ENCODE measurements around the gene ASPRV1.

ASPRV1 gene

DNA sequence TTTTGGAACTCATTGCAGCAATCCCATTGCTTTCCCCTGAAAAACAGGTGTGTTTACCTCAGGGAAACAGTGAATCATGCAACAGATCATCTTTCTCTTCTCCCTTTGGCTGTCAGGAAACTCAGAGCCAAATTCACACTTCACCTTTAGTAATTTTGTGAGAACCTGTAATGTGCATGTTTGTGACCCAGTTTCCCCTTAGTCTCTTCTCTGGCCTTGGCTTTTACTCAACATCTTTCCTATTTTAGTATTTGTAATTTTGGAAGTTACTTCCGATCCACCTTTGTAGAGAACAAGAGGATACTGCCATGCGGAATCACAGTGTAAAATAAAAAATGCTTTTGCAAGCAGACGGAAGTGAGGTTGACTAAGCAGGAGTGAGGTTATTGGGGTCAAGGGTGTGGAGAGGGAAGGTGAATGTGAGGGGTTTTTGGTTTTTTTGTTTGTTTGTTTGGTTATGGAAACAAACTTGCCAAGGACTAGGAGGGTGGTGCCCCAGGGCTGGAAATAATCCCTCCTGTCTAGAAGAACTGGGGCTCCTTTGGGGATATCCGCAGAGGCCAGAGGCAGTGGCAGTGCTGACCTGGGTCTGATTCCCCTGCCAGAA, 14.0 kb downstream of the ASPRV1 start:
- DNase-seq, result no peak
- in situ Hi-C loops (cut with HindIII; ENCODE audit: low pct_ligation_motif_present, low pct_unique_long_range_greater_than_20kb, low sequenced_read_pairs), result no loop called here

DNA sequence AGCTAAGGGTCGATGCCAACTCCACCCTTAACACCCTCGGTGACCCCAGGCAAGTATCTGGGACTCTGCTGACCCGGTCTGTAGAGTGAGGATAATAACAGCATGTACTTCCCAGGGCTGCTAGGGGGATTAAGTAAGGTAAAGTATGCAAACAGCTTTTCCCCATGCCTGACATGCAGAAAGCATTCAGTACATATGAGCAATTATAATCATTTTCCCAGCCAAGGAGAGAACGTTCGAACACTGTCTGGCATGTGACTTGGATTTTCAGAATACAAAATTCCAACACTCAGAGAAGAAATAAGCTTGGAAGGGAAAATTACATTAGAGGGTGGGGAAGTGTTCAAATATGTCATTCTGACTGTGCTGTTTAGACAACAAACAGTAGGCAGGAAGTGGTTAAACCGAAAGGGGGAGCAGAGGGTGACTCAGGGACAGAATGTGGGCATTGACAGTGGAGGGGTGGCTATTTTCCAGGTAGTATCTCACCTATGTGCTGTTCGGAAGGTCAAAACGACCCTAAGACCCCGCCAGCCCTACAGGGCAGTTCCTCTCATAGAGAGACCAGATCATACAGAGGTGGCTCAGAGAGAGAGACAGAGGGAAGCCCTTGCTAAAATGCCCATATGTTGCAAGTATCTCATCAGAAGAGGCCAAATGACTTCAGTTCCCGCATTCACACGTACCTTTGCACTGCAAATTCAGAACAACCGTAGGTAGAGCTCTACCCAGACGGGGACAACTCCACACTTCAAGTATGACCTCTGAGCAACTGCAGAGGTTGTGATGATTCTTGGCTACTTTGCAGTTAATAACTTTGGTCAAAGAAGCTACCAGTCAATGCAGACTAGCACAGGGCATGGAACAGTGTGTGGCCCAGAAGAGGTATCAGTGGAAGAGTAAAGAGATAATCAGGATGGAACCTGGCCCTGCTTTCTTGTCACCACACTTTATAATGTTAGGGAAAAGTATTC, 14.8 kb downstream of the ASPRV1 start:
- in situ Hi-C loops (cut with HindIII; ENCODE audit: low pct_ligation_motif_present, low pct_unique_long_range_greater_than_20kb, low sequenced_read_pairs), result no loop called here
- peak; percentile 33 for DNase-seq

DNA sequence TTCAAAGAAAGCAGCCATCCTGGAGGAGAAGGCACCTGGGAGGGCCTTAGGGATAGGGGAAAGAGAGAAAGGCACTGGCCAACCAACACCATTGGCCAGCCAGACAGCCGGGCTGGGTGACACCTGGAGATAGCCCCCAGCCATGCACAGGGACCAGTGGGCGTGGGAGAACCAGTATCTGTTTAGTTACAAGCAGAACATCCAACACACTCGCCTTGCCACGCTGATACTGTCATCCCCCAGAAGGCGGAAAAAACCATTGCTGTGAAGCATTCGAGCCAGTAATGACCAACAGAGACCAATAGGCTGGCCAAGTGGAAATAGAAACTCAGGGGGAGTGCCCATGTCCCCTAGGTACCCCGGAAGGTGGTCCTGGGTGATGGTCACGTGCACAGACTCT, 15.5 kb downstream of the ASPRV1 start:
- in situ Hi-C loops (cut with HindIII; ENCODE audit: low pct_ligation_motif_present, low pct_unique_long_range_greater_than_20kb, low sequenced_read_pairs), result no loop called here

DNA sequence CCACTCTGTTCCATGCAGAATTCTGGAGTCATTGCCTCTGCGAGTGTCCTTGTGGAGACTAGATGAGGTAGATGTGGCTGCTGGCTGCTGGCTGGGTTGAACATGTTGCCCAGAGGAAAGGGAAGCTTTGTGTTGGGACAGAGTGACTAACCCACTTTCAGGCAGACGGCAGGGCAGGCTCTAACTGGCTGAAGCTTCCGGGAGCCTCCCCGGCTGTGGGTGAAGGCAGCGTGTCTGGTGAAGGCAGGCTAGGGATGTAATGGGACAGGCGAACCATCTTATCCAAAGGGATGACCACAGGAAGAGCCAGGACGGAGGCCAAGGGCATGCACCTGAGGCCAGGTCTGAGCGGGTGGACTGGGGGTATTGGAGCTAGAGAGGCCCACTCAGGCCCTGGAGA, 16.0 kb downstream of the ASPRV1 start:
- no peak for DNase-seq
- in situ Hi-C loops (cut with HindIII; ENCODE audit: low pct_ligation_motif_present, low pct_unique_long_range_greater_than_20kb, low sequenced_read_pairs), result no loop called here

More for the DNA sequence above, 15.5 kb downstream of the ASPRV1 start:
- DNase-seq, result no peak

DNA sequence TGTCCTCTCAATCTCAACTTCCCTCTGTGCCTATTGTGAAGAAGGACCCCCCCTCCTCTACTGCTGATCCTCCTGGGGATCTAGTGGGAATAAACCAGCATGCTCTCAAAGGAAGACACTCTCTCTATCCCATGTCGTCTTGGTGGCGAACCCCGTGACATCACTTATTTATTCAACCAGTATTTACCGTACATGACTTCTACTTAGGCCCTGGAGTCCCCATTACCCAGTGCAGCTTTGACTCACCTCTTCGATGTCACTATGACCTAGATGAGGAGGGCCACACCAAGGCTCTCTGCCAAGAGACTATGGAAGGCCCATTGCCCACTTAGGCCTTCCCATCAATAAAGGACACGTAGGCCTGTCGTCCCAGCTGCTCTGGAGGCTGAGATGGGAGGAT, 16.7 kb downstream of the ASPRV1 start:
- DNase-seq, result no peak
- in situ Hi-C loops (cut with HindIII; ENCODE audit: low pct_ligation_motif_present, low pct_unique_long_range_greater_than_20kb, low sequenced_read_pairs), result no loop called here

DNA sequence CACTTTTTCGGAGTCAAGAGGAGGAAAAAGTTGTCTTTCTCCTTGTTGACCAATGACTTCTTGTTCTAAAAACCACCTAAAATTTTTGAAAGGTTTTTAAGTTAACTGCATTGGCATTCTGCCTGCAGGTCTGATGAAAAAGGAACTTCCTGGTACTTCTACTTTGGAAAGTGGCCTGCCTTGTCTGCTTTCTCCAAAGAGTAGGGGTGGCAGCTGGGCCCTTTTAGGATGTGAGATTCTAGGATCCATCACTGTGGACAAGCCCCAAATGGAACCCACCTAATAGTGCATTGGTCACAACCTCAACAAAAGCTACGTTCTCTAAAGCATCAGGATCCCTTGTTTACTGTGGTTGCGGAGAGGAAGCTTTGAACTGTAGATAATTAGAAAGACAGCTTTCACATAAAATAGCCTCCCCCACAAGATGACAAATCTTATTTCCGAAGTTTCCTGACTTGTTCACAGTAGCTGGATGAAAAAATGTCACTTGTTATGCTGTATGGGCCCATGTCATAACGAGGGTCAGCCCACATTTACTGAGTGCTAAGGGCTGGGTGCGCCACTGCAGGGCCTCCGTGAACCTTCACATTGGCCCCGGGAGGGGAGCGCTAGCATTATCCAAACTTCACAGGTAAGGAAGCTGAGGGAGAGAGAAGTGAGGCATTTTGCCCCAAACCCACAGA, 17.4 kb downstream of the ASPRV1 start:
- no peak for DNase-seq
- in situ Hi-C loops (cut with HindIII; ENCODE audit: low pct_ligation_motif_present, low pct_unique_long_range_greater_than_20kb, low sequenced_read_pairs), result no loop called here

DNA sequence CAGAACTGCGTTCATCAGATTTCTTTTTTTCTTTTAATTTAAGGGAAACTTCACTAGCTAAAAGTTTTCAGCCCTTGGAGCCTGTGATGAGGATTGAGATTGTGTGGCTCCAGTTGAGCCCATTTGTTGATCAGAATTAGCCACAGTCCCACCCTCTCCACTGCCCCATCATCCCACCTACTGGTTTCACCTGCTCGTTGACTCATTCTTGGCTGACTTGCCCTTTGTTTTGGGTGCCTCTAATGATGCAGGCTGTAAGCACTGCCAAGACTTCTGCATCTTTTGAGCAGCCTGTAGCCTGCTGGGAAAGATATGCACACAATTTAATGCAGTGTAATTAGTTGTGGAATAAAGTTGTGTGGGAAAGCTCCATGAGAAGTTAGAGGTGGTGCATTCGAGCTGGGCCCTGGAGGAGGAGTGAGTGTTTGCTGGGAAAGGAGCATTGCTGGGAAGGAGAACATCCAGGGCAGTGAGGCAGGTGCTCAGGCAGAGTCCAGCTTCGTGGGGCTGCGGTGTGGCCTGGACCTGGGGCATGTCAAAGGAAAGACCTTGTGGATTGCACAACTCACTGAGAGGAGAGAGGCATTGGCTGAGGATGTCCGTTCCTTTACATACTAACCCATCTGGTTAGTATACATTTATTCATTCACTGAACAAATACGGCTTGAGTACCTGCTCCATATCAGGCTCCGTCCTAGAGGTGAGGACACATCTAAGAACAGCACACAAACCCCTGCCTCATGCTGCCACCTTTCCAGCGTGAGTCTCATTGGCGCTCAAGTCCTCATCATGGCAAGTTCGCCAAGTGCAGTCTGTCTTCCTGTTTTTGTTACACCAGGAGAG, 18.2 kb downstream of the ASPRV1 start:
- in situ Hi-C loops (cut with HindIII; ENCODE audit: low pct_ligation_motif_present, low pct_unique_long_range_greater_than_20kb, low sequenced_read_pairs), result no loop called here
- DNase-seq, result no peak

DNA sequence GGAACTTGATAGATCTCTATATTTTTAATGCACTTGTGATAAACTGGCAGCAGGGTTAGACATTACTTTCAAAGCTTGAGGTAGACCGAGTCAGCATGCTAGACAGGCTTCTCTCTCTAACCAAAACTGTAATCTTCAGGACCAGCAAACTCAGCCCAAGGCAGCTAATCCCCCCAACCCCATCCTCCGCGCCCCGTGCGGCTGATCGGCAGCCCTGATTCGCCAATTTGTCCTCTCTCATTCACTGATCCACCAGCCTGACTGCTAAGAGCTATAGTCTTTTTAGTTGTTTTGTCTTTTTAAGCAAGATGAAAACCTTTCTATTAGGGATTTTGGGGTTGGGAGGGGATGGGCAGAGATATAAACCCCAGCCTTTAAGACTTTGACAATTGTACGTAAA, 20.7 kb downstream of the ASPRV1 start:
- no peak for DNase-seq
- in situ Hi-C loops (cut with HindIII; ENCODE audit: low pct_ligation_motif_present, low pct_unique_long_range_greater_than_20kb, low sequenced_read_pairs), result no loop called here

DNA sequence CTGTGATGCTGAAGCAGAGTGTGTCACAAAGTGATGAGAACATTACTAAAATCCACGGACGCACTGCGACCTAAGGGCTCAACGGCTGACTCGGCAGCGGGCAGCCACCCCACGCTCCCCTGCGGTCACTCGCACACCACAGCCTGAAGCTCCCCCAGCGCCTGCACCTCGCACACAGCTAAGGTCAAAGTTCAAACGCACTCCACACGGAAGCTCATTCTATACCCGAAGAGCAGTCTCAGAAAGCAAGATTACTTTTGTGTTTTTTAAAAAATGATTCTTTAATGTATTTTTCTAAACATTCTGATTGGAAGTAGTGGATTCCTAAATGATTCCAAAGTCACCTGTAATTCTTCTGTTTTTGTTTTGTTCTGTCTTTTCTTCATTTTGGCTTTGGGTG, 21.7 kb downstream of the ASPRV1 start:
- no peak for DNase-seq
- in situ Hi-C loops (cut with HindIII; ENCODE audit: low pct_ligation_motif_present, low pct_unique_long_range_greater_than_20kb, low sequenced_read_pairs), result no loop called here

DNA sequence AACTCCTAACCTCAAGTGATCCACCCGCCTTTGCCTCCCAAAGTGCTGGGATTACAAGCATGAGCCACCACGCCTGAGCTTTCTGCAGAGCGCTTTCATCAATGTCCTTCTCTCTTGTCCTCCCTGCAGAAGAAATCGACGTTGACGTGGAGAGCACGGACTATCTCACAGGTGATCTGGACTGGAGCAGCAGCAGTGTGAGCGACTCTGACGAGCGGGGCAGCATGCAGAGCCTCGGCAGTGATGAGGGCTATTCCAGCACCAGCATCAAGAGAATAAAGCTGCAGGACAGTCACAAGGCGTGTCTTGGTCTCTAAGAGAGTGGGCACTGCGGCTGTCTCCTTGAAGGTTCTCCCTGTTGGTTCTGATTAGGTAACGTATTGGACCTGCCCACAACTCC, 23.5 kb downstream of the ASPRV1 start:
- no peak for DNase-seq
- in situ Hi-C loops (cut with HindIII; ENCODE audit: low pct_ligation_motif_present, low pct_unique_long_range_greater_than_20kb, low sequenced_read_pairs), result no loop called here

DNA sequence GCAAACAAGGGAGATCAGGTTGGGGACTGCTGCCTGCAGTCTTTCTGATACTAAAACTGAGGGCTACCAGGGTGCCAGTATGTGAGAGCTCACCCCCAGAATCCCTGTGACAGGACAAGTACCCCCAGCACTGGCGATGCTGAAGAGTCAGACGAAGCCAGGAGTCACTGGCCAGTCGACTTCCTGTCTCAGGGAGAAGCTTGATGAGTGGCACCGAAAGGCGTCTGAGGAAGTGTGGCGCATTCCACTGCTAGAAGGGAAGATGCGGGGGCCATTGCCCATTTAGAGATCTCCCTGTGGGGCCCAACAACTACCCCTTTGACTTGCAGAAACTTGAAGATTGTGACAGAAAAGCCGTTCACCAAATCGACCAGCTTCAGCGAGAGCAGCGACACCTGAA, 24.5 kb downstream of the ASPRV1 start:
- in situ Hi-C loops (cut with HindIII; ENCODE audit: low pct_ligation_motif_present, low pct_unique_long_range_greater_than_20kb, low sequenced_read_pairs), result no loop called here
- no peak for DNase-seq

DNA sequence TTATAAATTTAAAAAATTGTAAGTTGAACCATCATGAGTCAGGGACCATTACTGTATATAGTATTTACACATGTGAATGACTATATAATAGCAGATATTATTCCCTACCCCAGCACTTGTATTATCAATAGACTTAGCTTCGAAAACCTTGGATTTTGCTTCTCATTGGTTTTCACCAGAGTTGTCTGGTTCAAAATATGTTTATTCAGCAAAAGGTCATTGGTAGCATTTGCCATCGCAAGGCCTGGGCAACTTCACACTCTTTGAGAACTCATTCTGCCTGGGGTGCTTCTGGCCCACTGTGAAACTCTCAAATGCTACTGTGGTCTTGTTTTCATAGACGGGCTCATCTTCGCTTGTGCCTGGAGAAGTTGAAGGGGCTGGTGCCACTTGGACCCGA, 26.4 kb downstream of the ASPRV1 start:
- in situ Hi-C loops (cut with HindIII; ENCODE audit: low pct_ligation_motif_present, low pct_unique_long_range_greater_than_20kb, low sequenced_read_pairs), result no loop called here
- no peak for DNase-seq

DNA sequence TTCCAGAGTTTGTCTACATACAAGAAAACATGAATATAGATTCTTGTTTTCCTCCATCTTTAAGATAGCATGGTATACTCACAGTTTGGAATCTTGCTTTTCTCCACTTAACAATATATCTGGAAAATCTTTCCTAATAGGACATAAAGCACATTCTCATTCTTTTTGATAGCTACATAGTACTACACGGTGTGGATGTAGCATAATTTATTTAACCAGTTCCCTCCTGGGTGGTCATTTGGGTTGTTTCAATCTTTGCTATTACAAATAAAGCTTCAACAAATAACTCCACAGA, 26.9 kb downstream of the ASPRV1 start:
- DNase-seq, result no peak
- in situ Hi-C loops (cut with HindIII; ENCODE audit: low pct_ligation_motif_present, low pct_unique_long_range_greater_than_20kb, low sequenced_read_pairs), result no loop called here

DNA sequence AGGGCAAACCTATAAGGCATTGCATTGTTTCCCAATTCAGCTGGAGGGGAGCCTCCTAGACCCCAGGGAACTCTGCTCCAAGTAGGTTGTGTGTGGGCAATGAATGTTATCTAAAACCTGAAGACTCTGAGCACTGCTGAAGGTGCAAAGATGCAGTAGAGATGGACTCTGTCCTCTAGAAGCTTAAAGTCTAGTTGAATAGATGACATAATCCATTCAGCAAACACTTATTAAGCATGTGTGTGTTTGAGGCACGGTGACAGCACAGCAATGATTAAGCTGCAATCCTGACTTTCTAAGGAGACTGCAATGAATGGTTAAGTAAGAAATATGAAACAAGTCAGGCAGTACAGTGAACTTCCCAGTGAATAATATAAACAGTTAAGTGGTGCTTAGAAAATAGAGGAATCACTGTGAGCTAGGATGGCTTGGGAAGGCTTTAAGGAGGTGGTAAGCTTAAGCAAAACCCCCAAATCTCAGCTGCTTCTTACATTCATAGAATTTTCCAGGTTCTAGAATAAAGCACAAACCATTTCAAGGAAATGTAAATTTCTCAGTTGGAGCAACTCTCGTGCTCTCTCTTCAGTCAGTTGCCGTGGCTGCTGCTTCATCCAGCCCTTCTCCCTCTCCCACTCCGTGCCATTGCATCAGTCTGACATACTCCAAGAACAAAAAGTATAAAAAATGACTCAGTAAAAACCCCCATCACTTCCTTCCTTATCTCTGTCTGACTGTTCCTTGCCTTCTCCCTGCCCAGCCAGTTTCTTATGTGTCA, 27.4 kb downstream of the ASPRV1 start:
- peak; percentile 53 for DNase-seq

DNA sequence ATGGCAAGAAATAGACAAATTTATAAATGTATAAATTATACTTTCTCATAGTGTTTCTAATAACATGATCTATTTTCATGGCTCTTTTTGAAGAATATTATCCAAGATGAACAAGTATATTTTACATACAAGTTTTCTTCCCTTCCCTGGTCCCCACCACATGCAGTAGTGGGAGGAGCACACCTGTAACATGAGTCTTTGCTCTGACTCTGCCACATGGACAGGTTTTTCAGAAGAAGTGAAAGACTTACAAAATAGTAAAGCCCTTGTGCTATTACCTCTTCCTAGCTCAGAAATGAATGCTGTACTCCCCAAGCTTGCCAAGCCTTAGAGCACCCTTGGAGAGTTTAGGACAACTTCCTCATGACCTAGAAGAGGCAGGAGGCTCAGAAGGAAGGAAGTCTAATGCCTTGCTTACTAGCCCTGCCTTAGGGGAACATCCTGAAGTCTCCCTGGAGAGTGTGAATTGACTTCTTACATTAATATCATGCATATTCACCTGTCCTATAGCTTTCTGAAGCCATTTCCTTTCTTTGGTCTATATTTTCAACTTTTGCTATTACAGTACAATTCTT, 28.1 kb downstream of the ASPRV1 start:
- DNase-seq, result no peak
- in situ Hi-C loops (cut with HindIII; ENCODE audit: low pct_ligation_motif_present, low pct_unique_long_range_greater_than_20kb, low sequenced_read_pairs), result no loop called here

More for the DNA sequence above, 27.4 kb downstream of the ASPRV1 start:
- in situ Hi-C loops (cut with HindIII; ENCODE audit: low pct_ligation_motif_present, low pct_unique_long_range_greater_than_20kb, low sequenced_read_pairs), result no loop called here

DNA sequence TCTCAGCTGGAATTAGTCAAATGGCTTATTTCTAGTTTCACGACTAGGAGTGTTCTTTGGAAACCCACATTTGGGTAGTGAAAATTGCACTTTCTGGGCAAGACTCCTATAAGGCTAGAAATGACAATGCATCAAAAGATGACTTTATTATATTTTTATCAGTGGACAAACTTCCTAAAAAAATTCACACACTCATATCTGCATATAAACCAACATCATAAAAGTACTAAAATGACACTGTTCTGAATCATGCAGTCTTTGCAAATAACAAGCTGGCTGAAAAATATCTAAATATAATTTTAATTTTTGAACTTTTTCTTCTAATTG, 28.9 kb downstream of the ASPRV1 start:
- no peak for DNase-seq
- in situ Hi-C loops (cut with HindIII; ENCODE audit: low pct_ligation_motif_present, low pct_unique_long_range_greater_than_20kb, low sequenced_read_pairs), result no loop called here

DNA sequence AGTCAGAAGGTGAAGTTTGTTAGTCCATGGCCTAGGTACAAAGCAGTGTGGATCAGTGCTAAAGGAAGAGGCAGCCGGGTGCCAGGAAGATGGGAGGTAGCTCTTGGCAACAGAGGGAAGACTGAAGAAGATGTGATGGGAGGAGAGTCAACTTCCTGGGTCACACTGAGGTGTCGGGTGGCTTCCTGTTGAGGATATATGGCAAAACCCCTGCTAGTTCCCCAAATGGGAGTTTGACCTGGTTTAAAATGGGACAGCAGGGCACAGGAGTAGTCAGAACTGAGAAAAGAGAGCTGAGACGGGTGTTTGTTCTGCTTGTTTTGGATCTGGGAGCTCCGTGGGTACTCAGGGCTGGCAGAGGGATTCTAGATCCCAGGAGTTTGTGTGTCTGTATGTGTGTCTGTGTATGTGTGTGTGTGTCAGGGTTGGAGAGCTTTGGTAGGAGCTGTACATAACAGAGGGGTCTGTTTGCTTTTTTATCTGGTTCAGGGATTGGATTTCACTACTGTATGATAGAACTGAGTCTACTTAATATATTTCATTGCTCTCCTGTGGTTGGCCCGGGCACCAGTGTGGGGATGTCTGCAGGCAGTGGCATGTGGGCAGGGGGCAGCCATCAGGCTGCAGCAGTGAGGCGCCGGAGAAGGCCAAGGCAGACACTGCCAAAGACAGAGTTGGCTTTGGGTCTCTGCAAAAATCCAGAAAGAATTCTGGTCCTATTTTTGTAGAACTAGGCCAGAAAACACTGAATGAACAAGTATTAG, 29.4 kb downstream of the ASPRV1 start:
- in situ Hi-C loops (cut with HindIII; ENCODE audit: low pct_ligation_motif_present, low pct_unique_long_range_greater_than_20kb, low sequenced_read_pairs), result no loop called here
- DNase-seq, result no peak
